PC-3 (cell line): Measurements from ENCODE around the gene SCN1B. TPM values are rescaled to one million over a fixed set of nuclear protein-coding genes. Genes with fewer than 3 reads are reported as not detected.

Experiments
- ATAC-seq: fragments of 200-7000 bp; cut with Tn5 transposase; 2 replicates; pipeline ENCODE4 v1.9.1; 2020; ENCODE audit warnings: mild to moderate bottlenecking, moderate library complexity
- BruUV-seq: library from RNA; stranded (reverse); fragments of 400-500 nt; replicated peaks from 2 replicates; lab custom pipeline; 2021; lab: Mats Ljungman, UMichigan
- CTCF ChIA-PET: fragments of 300-600 bp; sonication (Branson Sonifier 250); formaldehyde crosslinking; loops from one replicate; lab custom pipeline; 2022; ENCODE audit warnings: antibody characterized with exemption; lab: Charles Lee
- POLR2A ChIA-PET: fragments of 300-600 bp; sonication (Branson Sonifier 250); formaldehyde crosslinking; loops from one replicate; lab custom pipeline; 2022; ENCODE audit warnings: antibody characterized with exemption; ENCODE audit not compliant: unreplicated experiment; lab: Charles Lee
- DNase-seq: peaks from one replicate; pipeline ENCODE4 v3.0.0-alpha.2; 2015
- H2AFZ ChIP-seq: fragments of 300-600 bp; sonication (generic); 2 replicates; pipeline ENCODE4 v1.6.0; 2016; ENCODE audit warnings: antibody characterized with exemption, low read length
- H3F3A ChIP-seq: fragments of 300-600 bp; sonication (generic); one replicate; pipeline ENCODE4 v1.6.0; 2017; ENCODE audit warnings: antibody characterized with exemption, low read length, control low read depth, mild to moderate bottlenecking; ENCODE audit not compliant: unreplicated experiment
- H3K27ac ChIP-seq: fragments of 300-600 bp; sonication (generic); 2 replicates; pipeline ENCODE4 v1.5.1; 2016; ENCODE audit warnings: mild to moderate bottlenecking, low read length
- H3K27me3 ChIP-seq: fragments of 300-600 bp; sonication (generic); 2 replicates; pipeline ENCODE4 v1.6.1; 2016; ENCODE audit warnings: low read length, mixed read lengths
- H3K36me3 ChIP-seq: fragments of 300-600 bp; sonication (generic); 2 replicates; pipeline ENCODE4 v1.6.1; 2016; ENCODE audit warnings: low read depth, mixed run types, low read length, mixed read lengths
- H3K4me1 ChIP-seq: fragments of 300-600 bp; sonication (generic); 2 replicates; pipeline ENCODE4 v1.5.1; 2016; ENCODE audit warnings: low read length; ENCODE audit not compliant: insufficient read depth
- H3K4me2 ChIP-seq: fragments of 300-600 bp; sonication (generic); 2 replicates; pipeline ENCODE4 v1.6.0; 2016; ENCODE audit warnings: low read length
- H3K4me3 ChIP-seq: fragments of 300-600 bp; sonication (generic); 2 replicates; pipeline ENCODE4 v1.5.1; 2016; ENCODE audit warnings: mild to moderate bottlenecking, low read length, mixed read lengths
- H3K79me2 ChIP-seq: fragments of 300-600 bp; sonication (generic); 2 replicates; pipeline ENCODE4 v1.6.1; 2017; ENCODE audit warnings: low read length, mixed read lengths
- H3K9ac ChIP-seq: fragments of 300-600 bp; sonication (generic); 2 replicates; pipeline ENCODE4 v1.6.0; 2016; ENCODE audit warnings: mild to moderate bottlenecking, low read length
- H3K9me2 ChIP-seq: fragments of 300-600 bp; sonication (generic); replicated peaks from 2 replicates; pipeline ENCODE4 v1.6.1; 2016; ENCODE audit warnings: mixed run types, low read length, mixed read lengths
- H3K9me3 ChIP-seq: fragments of 300-600 bp; sonication (generic); 2 replicates; pipeline ENCODE4 v1.6.1; 2016; ENCODE audit warnings: low read length, mixed read lengths
- H4K20me1 ChIP-seq: fragments of 300-600 bp; sonication (generic); 2 replicates; pipeline ENCODE4 v1.6.1; 2016; ENCODE audit warnings: low read length, mixed read lengths
- CTCF ChIP-seq: fragments of 300-600 bp; sonication (generic); conservative IDR thresholded peaks from 2 replicates; pipeline ENCODE4 v1.5.1; 2017; ENCODE audit warnings: antibody characterized with exemption, low read depth, mild to moderate bottlenecking, low read length
- EZH2 ChIP-seq: fragments of 300-600 bp; sonication (generic); IDR thresholded peaks from one replicate; pipeline ENCODE4 v1.6.1; 2017; ENCODE audit warnings: antibody characterized with exemption, mild to moderate bottlenecking, low read length; ENCODE audit not compliant: unreplicated experiment
- EZH2phosphoT487 ChIP-seq: fragments of 300-600 bp; sonication (generic); IDR thresholded peaks from 2 replicates; pipeline ENCODE4 v1.6.1; 2018; ENCODE audit warnings: mild to moderate bottlenecking, antibody characterized with exemption, low read length, borderline replicate concordance
- intact Hi-C: fragments of 100-400 bp; cut with micrococcal nuclease; formaldehyde crosslinking; loops from 2 replicates; pipeline ENCODE4 v1.9.0; 2023
- total RNA-seq: library from RNA; depleted of rRNA; stranded (reverse); fragments of >200 nt; gene quantifications from 2 replicates; pipeline ENCODE4 v1.2.3, GENCODE V29; 2014

Gene SCN1B
- total RNA-seq, 1 experiment from 2014 or later = 1.7 TPM

- ATAC-seq = no peak
- no peaks in the 10 kb centered on the region for H3K9me3 ChIP-seq
- H3K4me2 ChIP-seq = no peak overlapping the region
- no TSS peak for BruUV-seq
- H3F3A ChIP-seq = no peaks in the 10 kb centered on the region
- no peaks in the 10 kb centered on the region for H3K4me1 ChIP-seq
- no peak overlapping the region for H2AFZ ChIP-seq
- H4K20me1 ChIP-seq = no peaks in the 10 kb centered on the region
- H3K9ac ChIP-seq = no peak overlapping the region
- no peaks in the 10 kb centered on the region for H3K36me3 ChIP-seq
- H3K79me2 ChIP-seq = no peaks in the 10 kb centered on the region
- POLR2A ChIA-PET = no interaction called here
- no peaks in the 10 kb centered on the region for H3K9me2 ChIP-seq
- H3K27ac ChIP-seq = no peak overlapping the region
- no peak for DNase-seq
- CTCF ChIA-PET = no interaction called here
- no peak overlapping the region for H3K4me3 ChIP-seq
- no peaks in the 10 kb centered on the region for H3K27me3 ChIP-seq
- intact Hi-C loops = no loop called here
- TF ChIP-seq CTCF = no peak
- no peak for TF ChIP-seq EZH2
- no peak for TF ChIP-seq EZH2phosphoT487
Observed at GRCh38 chr19:35051796-35052195, 21.5 kb downstream of the SCN1B start.

GRCh38 chr19:35052599-35053190 lies 22.4 kb downstream of the SCN1B start:
- Histone ChIP-seq H4K20me1 (no peaks in the 10 kb centered on the region), H2AFZ (no peak overlapping the region), H3K27me3 (no peaks in the 10 kb centered on the region), H3K27ac (no peak overlapping the region), H3K4me1 (no peaks in the 10 kb centered on the region), H3K9me2 (no peaks in the 10 kb centered on the region), H3K4me3 (no peak overlapping the region), H3F3A (no peaks in the 10 kb centered on the region), H3K79me2 (no peaks in the 10 kb centered on the region), H3K9ac (no peak overlapping the region), H3K9me3 (no peaks in the 10 kb centered on the region), H3K4me2 (no peak overlapping the region), H3K36me3 (no peaks in the 10 kb centered on the region)
- ATAC-seq = no peak
- ChIA-PET CTCF (no interaction called here), POLR2A (no interaction called here)
- no peak for DNase-seq
- intact Hi-C loops = no loop called here
- no TSS peak for BruUV-seq
- TF ChIP-seq EZH2 = no peak
- no peak for TF ChIP-seq EZH2phosphoT487
- TF ChIP-seq CTCF = no peak

GRCh38 chr19:35053667-35054293 lies 23.5 kb downstream of the SCN1B start:
- no peaks in the 10 kb centered on the region for H3K79me2 ChIP-seq
- H3K4me1 ChIP-seq = no peaks in the 10 kb centered on the region
- intact Hi-C loops = no loop called here
- H2AFZ ChIP-seq = no peak overlapping the region
- H3K9ac ChIP-seq = no peak overlapping the region
- H3K9me3 ChIP-seq = no peaks in the 10 kb centered on the region
- H3K36me3 ChIP-seq = no peaks in the 10 kb centered on the region
- ATAC-seq = no peak
- BruUV-seq = no TSS peak
- no peak overlapping the region for H3K4me2 ChIP-seq
- H3K27me3 ChIP-seq = no peaks in the 10 kb centered on the region
- no peak for TF ChIP-seq EZH2
- TF ChIP-seq CTCF = no peak
- TF ChIP-seq EZH2phosphoT487 = no peak
- ChIA-PET CTCF (no interaction called here), POLR2A (no interaction called here)
- no peak overlapping the region for H3K4me3 ChIP-seq
- H3F3A ChIP-seq = no peaks in the 10 kb centered on the region
- no peaks in the 10 kb centered on the region for H4K20me1 ChIP-seq
- DNase-seq = no peak
- no peak overlapping the region for H3K27ac ChIP-seq
- no peaks in the 10 kb centered on the region for H3K9me2 ChIP-seq
